Aorta (tissue), 5 donors: Measurements from ENCODE around the gene OXSR1. TPM values are rescaled to one million over a fixed set of nuclear protein-coding genes. Genes with fewer than 3 reads are reported as not detected.

Source experiments
- ATAC-seq: fragments of 200-7000 bp; cut with Tn5 transposase; one replicate; pipeline ENCODE4 v1.9.1; 2022; ENCODE audit warnings: moderate library complexity; ENCODE audit not compliant: low FRiP score
- DNase-seq, 2 donors: peaks; one replicate each; pipeline ENCODE4 v3.0.0-alpha.2; 2020
- H3K27ac ChIP-seq, 2 donors: one replicate each; pipeline ENCODE4 v1.5.1; 2013; ENCODE audit warnings: low read length in 2 of 2, mild to moderate bottlenecking in 2 of 2, moderate library complexity in 2 of 2, control low read depth in 1 of 2, inconsistent platforms in 1 of 2, low read depth in 1 of 2
- H3K27me3 ChIP-seq, 2 donors: one replicate each; pipeline ENCODE4 v1.6.1; 2013; ENCODE audit warnings: control low read depth in 1 of 2, low read length in 1 of 2, mild to moderate bottlenecking in 1 of 2, moderate library complexity in 1 of 2; ENCODE audit not compliant: insufficient read depth in 2 of 2, control insufficient read depth in 1 of 2
- H3K36me3 ChIP-seq, 2 donors: one replicate each; pipeline ENCODE4 v1.6.1; 2013; ENCODE audit warnings: control low read depth in 1 of 2, low read length in 1 of 2, mild to moderate bottlenecking in 1 of 2; ENCODE audit not compliant: insufficient read depth in 2 of 2, control insufficient read depth in 1 of 2
- H3K4me1 ChIP-seq, 2 donors: one replicate each; pipeline ENCODE4 v1.6.1; 2013; ENCODE audit warnings: low read length in 2 of 2, control low read depth in 1 of 2, mild to moderate bottlenecking in 1 of 2, moderate library complexity in 1 of 2; ENCODE audit not compliant: insufficient read depth in 2 of 2, control insufficient read depth in 1 of 2
- H3K4me3 ChIP-seq, 2 donors: one replicate each; pipeline ENCODE4 v1.5.1; 2013; ENCODE audit warnings: low read length in 2 of 2, control low read depth in 1 of 2, mild to moderate bottlenecking in 1 of 2
- H3K9me3 ChIP-seq: one replicate; pipeline ENCODE4 v1.6.1; 2013; ENCODE audit warnings: mild to moderate bottlenecking, low read length; ENCODE audit not compliant: control insufficient read depth
- WGBS, 2 donors: extraction: QIAGEN DNeasy Blood & Tissue Kit; methylation state at CpG; one replicate each; pipeline ENCODE4 v1.1.7; 2013; 5-methylcytosine and 5-hydroxymethylcytosine counted together
- intact Hi-C, 2 donors: fragments of 100-400 bp; cut with DNase I; formaldehyde crosslinking; loops; one replicate each; pipeline versions ENCODE4 v1.14.2 to v1.15.0; 2022
- polyA plus RNA-seq, 2 donors: library from polyadenylated mRNA; stranded (reverse); fragments of 200-250 nt; gene quantifications; one replicate each; pipeline ENCODE4 v1.2.3, GENCODE V29; 2013
- total RNA-seq, 2 donors: library from RNA; stranded (reverse); fragmentation: NEBNext Ultra II Directional; extraction: Animal tissue kit (Norgen Biotek cat#: 25700); gene quantifications; one replicate each; pipeline ENCODE4 v1.2.1, GENCODE V29; 2021
- donor health status: healthy with polysubstance abuse.
- donor health status: Bipolar disorder and iron deficiency.
- donor health status: DM: no; HTN: no; CAD: no.
- donor health status: DM: no; HTN: no; CAD: no.
- donor health status: DM: yes; HTN: yes; CAD: no.

Gene OXSR1
- total and polyA plus RNA-seq, 4 donors = 7.9 to 42.0 (median 26.4) TPM

- no peaks in the 10 kb centered on the region for H3K9me3 ChIP-seq
- no peaks in the 10 kb centered on the region for H3K36me3 ChIP-seq
Measured at GRCh38 chr3:38119821-38120692, 45.3 kb upstream of the OXSR1 start.

GRCh38 chr3:38120693-38121450 lies 44.5 kb upstream of the OXSR1 start:
- DNase-seq = no peak
- Histone ChIP-seq H3K36me3 (peaks cover 0 to 6% of the 10 kb centered on the region in 2 donors), H3K4me3 (no peak overlapping the region), H3K27me3 (no peaks in the 10 kb centered on the region), H3K9me3 (no peaks in the 10 kb centered on the region), H3K4me1 (no peaks in the 10 kb centered on the region), H3K27ac (no peak overlapping the region)
- intact Hi-C loops = loop anchor here in 1 of 2 donors (5.0 kb wide), 1 partner anchor 84 kb away; the partner anchor contains the start of gene DLEC1
- WGBS, 2 donors = 78% methylated on average over 11 of the region's 11 CpGs
- no peak for ATAC-seq

More at GRCh38 chr3:38119821-38120692, 45.3 kb upstream of the OXSR1 start:
- no peaks in the 10 kb centered on the region for H3K27me3 ChIP-seq
- ATAC-seq = no peak
- no peak overlapping the region for H3K27ac ChIP-seq
- no peak overlapping the region for H3K4me3 ChIP-seq
- no peaks in the 10 kb centered on the region for H3K4me1 ChIP-seq
- DNase-seq = no peak
- WGBS, 2 donors = 81 to 84% methylated on average over 7 of the region's 7 CpGs
- intact Hi-C loops = loop anchor here in 1 of 2 donors (5.0 kb wide), 1 partner anchor 83 kb away; the partner anchor contains the start of gene DLEC1

- no peaks in the 10 kb centered on the region for H3K4me1 ChIP-seq
- WGBS, 2 donors = 82 to 87% methylated on average over 9 of the region's 9 CpGs
- intact Hi-C loops = loop anchor here in 1 of 2 donors (5.0 kb wide), 1 partner anchor 84 kb away; the partner anchor contains the start of gene DLEC1
- no peak overlapping the region for H3K4me3 ChIP-seq
- ATAC-seq = no peak
- peak in 1 of 2 donors; percentile 48 for DNase-seq
- no peak overlapping the region for H3K27ac ChIP-seq
- H3K9me3 ChIP-seq = no peaks in the 10 kb centered on the region
- peaks cover 0 to 8% of the 10 kb centered on the region in 2 donors for H3K36me3 ChIP-seq
- H3K27me3 ChIP-seq = no peaks in the 10 kb centered on the region
Measured at GRCh38 chr3:38121451-38121831, 43.9 kb upstream of the OXSR1 start.

GRCh38 chr3:38121832-38122461 lies 43.4 kb upstream of the OXSR1 start:
- intact Hi-C loops = loop anchor here in 1 of 2 donors (5.0 kb wide), 1 partner anchor 85 kb away; the partner anchor contains the start of gene DLEC1
- H3K27me3 ChIP-seq = no peaks in the 10 kb centered on the region
- DNase-seq (peak in 1 of 2 donors; percentile 72), ATAC-seq (no peak)
- H3K36me3 ChIP-seq = peaks cover 0 to 11% of the 10 kb centered on the region in 2 donors
- WGBS, 2 donors = 90 to 92% methylated on average over 13 of the region's 13 CpGs
- H3K9me3 ChIP-seq = no peaks in the 10 kb centered on the region
- H3K4me1 ChIP-seq = no peaks in the 10 kb centered on the region
- H3K4me3 ChIP-seq = no peak overlapping the region
- no peak overlapping the region for H3K27ac ChIP-seq

- ATAC-seq (no peak), DNase-seq (no peak)
- no peaks in the 10 kb centered on the region for H3K4me1 ChIP-seq
- no peaks in the 10 kb centered on the region for H3K27me3 ChIP-seq
- intact Hi-C loops = loop anchor here in 1 of 2 donors (5.0 kb wide), 1 partner anchor 86 kb away; the partner anchor contains the start of gene DLEC1
- H3K4me3 ChIP-seq = no peak overlapping the region
- peaks cover 0 to 14% of the 10 kb centered on the region in 2 donors for H3K36me3 ChIP-seq
- H3K27ac ChIP-seq = no peak overlapping the region
- 84% methylated on average over 9 of the region's 9 CpGs for WGBS, 2 donors
- H3K9me3 ChIP-seq = no peaks in the 10 kb centered on the region
Measured at GRCh38 chr3:38122712-38123290, 42.5 kb upstream of the OXSR1 start.

GRCh38 chr3:38124324-38125122 lies 40.8 kb upstream of the OXSR1 start:
- 79 to 82% methylated on average over 7 of the region's 7 CpGs for WGBS, 2 donors
- intact Hi-C loops = loop anchor here in 1 of 2 donors (5.0 kb wide), 1 partner anchor 87 kb away; the partner anchor contains the start of gene DLEC1
- Histone ChIP-seq H3K27me3 (no peaks in the 10 kb centered on the region), H3K4me3 (no peak overlapping the region), H3K4me1 (no peaks in the 10 kb centered on the region), H3K36me3 (peaks cover 0 to 15% of the 10 kb centered on the region in 2 donors), H3K27ac (no peak overlapping the region), H3K9me3 (no peaks in the 10 kb centered on the region)
- ATAC-seq = no peak
- no peak for DNase-seq

GRCh38 chr3:38125305-38126120 lies 39.8 kb upstream of the OXSR1 start:
- Histone ChIP-seq H3K9me3 (no peaks in the 10 kb centered on the region), H3K4me1 (no peaks in the 10 kb centered on the region), H3K4me3 (no peak overlapping the region), H3K36me3 (peaks cover 0 to 15% of the 10 kb centered on the region in 2 donors), H3K27me3 (no peaks in the 10 kb centered on the region), H3K27ac (no peak overlapping the region)
- 92% methylated on average over 11 of the region's 11 CpGs for WGBS, 2 donors
- ATAC-seq (no peak), DNase-seq (no peak)
- intact Hi-C loops = no loop called here
